GM19023 (cell line): Measurements from ENCODE around the gene ESRRB.

Experiments used
- ATAC-seq: cut with Tn5 transposase; IDR thresholded peaks from one replicate; pipeline ENCODE4 v1.9.1; 2021; ENCODE audit warnings: mild to moderate bottlenecking, moderate library complexity; ENCODE audit not compliant: unreplicated experiment

ESRRB gene

DNA sequence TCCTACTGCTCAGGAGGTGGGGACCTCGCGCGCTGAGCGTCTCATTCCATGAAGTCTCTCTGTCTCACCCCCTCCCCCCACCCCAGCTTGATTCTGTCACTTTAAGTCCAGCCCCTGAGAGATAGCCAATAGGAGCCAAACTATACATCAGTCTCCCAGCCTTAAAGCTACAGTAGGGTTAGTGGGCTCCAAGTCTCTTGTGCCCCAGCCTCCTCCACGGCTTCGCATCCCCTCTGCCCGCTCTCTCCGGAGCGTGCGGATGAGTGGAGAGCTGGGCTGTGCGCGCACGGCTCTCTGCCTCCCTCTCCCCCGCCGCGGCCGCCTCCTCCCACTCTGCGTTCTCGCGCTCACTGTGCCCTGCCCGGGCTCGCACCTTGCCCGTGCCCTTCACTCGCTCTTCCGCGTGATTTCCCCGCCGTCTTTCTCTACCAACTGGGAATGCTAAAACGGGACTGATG, at the start of gene ESRRB:
ESRRB (plus strand) TSS at position 191 of the 458 bp plus-strand sequence; CDS start at position 456, 265 bp downstream.
- ATAC-seq, result no peak

GRCh38 chr14:76326918-76327689, 48.8 kb upstream of the ESRRB start:
- ATAC-seq, result no peak

DNA sequence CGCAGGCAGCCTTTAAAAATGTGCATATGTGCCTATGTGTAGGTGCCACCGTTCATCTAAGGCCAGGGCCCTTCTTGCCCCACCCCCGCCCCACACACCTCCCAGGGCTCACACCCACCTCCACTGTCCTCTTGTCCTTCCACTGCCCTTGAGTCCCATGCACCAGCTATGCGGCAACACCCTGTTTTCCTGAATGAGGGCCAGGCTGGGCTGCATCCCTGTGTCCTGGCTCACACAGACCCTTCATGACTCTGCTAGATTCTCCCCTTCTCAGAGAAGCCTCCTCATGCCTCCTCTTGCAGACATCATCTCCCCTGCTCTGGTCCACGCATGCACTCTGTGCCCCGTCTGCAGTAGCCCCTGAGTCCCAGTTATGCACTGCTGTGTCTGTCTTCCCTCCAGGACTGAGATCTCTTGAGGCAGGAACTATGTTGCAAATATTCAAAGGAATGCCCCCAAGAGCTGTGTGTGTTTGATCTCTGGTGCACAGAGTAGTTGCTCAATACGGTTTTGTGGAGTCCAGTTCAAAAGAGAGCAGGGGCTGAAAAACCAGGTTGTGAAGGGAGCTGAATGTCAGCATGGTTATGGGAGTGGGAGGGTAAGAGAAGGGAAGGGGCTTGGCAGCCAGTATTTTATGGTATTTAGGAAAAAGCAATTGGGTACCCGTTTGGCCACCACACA, 47.3 kb upstream of the ESRRB start:
- no peak for ATAC-seq

- ATAC-seq, result no peak
These were observed 46.6 kb upstream of the ESRRB start for GRCh38 chr14:76329154-76329928.

GRCh38 chr14:76329951-76330350, 46.0 kb upstream of the ESRRB start:
- no peak for ATAC-seq

- ATAC-seq, result no peak
These were observed 45.3 kb upstream of the ESRRB start for GRCh38 chr14:76330411-76331327.

GRCh38 chr14:76331328-76332011, 44.5 kb upstream of the ESRRB start:
- no peak for ATAC-seq

GRCh38 chr14:76333664-76334063, 42.3 kb upstream of the ESRRB start:
- ATAC-seq, result no peak

GRCh38 chr14:76334316-76334715, 41.6 kb upstream of the ESRRB start:
- no peak for ATAC-seq

DNA sequence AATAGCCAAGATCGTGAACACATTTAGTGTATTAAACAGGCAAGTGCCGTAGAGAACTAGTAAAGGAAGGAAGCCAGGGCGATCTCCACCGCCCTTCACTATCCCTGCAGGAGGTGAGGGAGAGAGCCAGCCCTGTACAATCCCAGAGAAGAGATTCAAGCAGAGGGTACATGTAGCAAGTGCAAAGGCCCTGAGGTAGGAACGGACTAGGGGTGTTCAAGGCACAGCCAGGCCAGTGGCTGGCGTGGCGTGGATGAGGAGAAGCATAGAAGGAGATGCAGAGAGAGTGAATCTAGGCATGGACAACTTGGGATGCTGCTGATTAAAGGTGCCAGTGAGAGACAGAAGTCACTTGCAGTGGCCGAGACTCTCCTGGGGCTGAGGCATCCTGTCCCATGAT, 39.1 kb upstream of the ESRRB start:
- ATAC-seq, result no peak

DNA sequence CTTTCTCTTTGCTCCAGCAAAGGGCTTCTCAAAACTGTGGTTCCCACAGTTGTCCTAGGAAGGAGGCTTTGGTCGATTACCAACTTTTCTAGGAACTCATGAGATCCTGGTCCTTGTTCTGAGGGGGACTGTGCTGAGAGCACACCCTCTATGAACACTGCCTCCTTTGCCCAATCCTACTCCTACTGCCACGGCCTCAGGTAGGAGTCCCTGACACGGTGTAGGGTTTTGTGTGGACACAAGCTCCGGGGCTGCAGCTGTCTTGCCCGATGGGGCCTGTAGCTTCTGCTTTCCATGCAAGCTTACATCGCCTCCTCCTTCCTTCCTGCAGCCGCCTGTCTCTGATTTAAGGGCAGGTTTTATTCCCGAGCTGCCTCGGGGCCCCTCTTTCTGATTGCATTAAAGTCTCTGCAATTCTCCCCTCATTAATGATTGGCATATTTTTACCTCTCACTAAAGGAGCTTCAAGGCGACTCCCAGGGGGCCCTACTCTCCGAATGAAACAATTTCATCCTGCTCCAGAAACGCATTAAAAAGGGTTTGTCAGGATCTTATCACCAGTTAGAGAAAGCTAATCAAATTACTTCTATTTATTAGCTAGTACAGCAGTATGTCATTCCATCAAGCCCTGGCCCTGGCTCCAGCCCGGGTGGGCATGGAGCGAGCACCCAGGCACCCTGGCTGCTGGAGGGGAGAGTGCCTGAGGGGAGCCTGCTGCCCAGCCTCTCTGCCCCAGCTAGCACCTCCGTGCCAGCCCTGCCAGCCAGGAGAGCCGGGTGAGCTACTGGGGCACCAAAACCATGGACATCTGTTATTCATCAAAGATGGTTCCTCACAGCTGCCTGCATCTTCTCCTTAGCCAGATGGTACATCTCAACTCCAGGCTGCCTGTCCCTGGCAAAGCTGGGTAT, 38.0 kb upstream of the ESRRB start:
- ATAC-seq, result no peak

DNA sequence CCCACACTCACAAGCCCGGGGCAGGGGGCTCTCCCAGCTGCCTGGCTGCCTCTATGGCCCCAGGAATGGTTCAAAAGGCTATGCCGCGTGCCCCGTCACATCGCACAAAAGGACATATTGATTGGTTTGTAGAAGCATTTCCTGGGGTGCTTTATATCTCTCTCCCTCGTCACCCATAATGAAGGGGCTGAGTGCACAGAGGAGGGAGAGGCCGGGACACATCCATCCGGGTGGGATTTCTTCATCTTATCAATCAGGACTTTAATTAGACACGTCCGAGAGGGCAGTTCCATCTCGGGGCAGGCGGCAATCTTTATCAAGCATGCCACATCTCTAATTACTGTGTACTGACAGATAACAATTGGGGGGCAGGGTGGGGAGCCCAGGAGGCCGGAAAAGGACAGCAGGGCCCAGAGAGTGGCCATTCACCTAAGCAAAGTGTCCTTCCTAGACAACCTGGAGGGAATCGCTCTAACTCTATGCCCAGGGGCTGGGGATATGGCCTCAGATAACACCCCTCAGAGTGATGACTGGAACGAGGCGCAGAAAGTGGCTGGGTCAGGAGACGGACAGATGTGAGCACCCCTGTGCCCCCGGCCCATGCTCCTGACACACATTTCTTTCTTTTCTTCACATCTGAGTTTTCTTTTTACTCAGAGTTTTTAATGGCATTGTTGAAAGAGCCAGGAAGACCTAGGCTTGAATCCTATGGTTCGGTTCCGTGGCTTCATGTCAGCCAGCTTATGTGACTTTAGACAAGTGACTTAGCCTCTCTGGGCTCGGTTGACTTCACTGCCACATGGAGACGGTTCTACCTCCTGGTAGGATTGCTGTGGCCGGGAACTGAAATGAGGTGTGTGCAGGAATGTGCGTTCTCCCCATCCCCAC, 36.0 kb upstream of the ESRRB start:
- ATAC-seq, result no peak

DNA sequence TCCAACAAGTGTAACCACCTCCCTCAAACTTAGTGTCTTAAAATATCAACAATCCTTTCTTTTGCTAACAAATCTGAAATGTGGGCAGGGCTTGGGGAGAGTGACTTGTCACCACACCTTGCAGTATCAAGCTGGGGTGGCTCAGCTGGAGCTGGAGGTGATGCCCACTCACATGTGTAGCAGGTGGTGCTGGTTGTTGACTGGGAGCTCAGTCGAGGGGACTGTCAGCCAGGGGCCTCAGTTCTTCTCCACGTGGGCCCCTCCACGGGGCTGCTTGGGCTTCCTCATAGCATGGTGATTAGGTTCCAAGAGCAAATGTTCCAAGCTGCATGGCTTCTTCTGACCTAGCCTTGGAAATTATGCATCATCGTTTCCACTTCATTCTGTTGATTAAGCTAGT, 32.6 kb upstream of the ESRRB start:
- no peak for ATAC-seq

DNA sequence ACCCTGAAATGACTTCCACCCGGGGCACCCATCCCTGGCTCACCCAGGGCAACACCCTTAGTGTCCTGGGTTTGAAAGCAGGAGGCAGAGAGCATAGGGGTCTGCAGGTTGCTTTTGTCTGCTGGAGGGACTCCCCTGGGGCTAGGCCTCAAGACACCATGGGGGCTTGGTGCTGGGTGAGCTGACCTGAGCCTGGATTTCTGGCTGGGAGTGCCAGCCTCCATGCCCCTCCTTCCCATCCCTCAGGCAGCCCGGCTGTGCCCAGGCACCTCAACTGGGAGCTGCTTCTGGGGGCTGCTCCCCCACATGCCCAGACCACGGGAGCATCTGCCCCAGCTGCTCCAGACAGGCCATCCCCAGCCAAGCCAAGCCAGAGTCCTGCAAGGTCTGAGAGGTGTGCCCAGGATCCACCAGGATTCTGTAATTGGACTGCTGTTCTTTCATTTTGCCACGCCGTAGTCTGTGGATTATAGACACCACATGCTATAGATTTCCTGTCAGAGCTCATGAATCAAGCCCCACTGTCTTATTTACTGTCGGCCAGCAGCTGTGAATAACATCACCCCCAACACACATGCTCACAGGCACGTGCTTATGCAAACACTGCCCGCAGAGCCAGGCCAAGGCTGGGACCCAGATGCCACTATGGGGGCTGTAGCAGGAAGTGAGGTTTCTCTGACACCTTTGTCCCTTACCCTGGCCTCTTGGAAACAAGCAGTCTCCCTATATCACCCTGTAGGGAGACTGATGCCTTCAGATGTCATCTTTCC, 29.4 kb upstream of the ESRRB start:
- no peak for ATAC-seq

- no peak for ATAC-seq
These were observed 27.0 kb upstream of the ESRRB start for GRCh38 chr14:76348898-76349297.

DNA sequence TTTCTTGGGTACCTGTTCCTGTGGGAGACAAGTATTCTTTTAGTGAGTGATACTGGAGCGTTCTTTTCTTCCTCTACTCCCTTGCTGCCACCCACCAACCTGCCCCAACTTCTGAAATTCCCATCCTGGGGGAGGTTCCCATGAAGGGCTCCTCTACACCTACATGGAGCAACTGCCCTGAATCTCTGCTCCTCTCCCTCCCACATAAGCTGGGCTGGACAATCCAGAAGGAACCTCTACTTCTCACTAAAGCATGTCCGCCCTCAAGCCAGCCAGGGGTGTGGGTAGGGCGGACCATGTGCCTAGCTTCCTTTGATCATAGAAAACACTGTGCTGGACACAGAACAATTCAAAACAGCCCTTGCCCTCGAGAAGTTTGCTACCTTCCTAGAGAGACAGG, 25.9 kb upstream of the ESRRB start:
- ATAC-seq, result no peak

- no peak for ATAC-seq
These were observed 25.3 kb upstream of the ESRRB start for GRCh38 chr14:76350671-76351070.
